Neutrophil (primary cell): ENCODE data around the gene SCTR.

ENCODE experiments used
- H3K27ac ChIP-seq: fragments of 200-600 bp; sonication (generic); 2 replicates; pipeline ENCODE4 v1.5.1; 2016; ENCODE audit warnings: mild to moderate bottlenecking, moderate library complexity
- H3K27me3 ChIP-seq: fragments of 200-600 bp; sonication (generic); 2 replicates; pipeline ENCODE4 v1.6.0; 2016; ENCODE audit warnings: mild to moderate bottlenecking
- H3K36me3 ChIP-seq: fragments of 200-600 bp; sonication (generic); 2 replicates; pipeline ENCODE4 v1.5.1; 2017
- H3K4me1 ChIP-seq, 2 experiments: fragments of 200-600 bp in 1 of 2; sonication (generic) in 1 of 2; 1 replicate in 1 of 2; 2 replicates in 1 of 2; pipeline versions ENCODE4 v1.5.1 to v1.6.1; 2013 to 2016; ENCODE audit warnings: low read depth in 1 of 2, low read length in 1 of 2, mild to moderate bottlenecking in 1 of 2, moderate library complexity in 1 of 2; ENCODE audit not compliant: control insufficient read depth in 1 of 2, insufficient read depth in 1 of 2
- H3K4me3 ChIP-seq, 2 experiments: fragments of 200-600 bp in 1 of 2; sonication (generic) in 1 of 2; 1 replicate in 1 of 2; 2 replicates in 1 of 2; pipeline ENCODE4 v1.5.1; 2013 to 2016; ENCODE audit warnings: low read depth in 1 of 2, low read length in 1 of 2, mild to moderate bottlenecking in 1 of 2, moderate library complexity in 1 of 2
- H3K9me3 ChIP-seq: fragments of 200-600 bp; sonication (generic); 2 replicates; pipeline ENCODE4 v1.5.1; 2016
- TF ChIP-seq, protein P1 (sequence below): fragments of 200-600 bp; sonication (generic); IDR thresholded peaks from 2 replicates; pipeline ENCODE4 v1.5.1; 2016; ENCODE audit warnings: antibody characterized with exemption

Gene SCTR

DNA sequence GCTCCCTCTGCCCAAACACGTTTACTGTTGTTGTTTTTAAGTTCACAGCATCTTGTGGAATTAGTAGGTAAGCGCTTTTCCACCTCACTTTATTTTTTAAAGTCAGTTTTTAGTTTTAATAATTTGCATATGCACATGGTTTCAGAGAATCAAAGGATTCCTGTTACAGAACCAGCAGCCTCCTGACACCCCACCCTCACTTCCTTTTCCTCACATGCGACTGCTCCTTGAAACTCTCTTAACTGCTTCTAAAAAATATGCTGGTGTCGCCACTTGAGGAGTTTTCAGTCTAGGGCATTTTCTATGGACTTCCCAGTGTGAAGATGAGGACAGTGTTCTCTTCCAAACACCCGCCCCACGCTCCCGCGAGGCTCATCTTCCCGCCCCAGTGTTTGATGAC is 78.2 kb downstream of the SCTR start:
- peaks cover 24% of the 10 kb centered on the region for H3K27me3 ChIP-seq
- no peaks in the 10 kb centered on the region for H3K36me3 ChIP-seq
- H3K4me1 ChIP-seq = no peaks in the 10 kb centered on the region
- TF ChIP-seq, protein P1, sequence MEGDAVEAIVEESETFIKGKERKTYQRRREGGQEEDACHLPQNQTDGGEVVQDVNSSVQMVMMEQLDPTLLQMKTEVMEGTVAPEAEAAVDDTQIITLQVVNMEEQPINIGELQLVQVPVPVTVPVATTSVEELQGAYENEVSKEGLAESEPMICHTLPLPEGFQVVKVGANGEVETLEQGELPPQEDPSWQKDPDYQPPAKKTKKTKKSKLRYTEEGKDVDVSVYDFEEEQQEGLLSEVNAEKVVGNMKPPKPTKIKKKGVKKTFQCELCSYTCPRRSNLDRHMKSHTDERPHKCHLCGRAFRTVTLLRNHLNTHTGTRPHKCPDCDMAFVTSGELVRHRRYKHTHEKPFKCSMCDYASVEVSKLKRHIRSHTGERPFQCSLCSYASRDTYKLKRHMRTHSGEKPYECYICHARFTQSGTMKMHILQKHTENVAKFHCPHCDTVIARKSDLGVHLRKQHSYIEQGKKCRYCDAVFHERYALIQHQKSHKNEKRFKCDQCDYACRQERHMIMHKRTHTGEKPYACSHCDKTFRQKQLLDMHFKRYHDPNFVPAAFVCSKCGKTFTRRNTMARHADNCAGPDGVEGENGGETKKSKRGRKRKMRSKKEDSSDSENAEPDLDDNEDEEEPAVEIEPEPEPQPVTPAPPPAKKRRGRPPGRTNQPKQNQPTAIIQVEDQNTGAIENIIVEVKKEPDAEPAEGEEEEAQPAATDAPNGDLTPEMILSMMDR = no peak
- H3K9me3 ChIP-seq = no peaks in the 10 kb centered on the region
- H3K27ac ChIP-seq = no peak overlapping the region
- no peak overlapping the region for H3K4me3 ChIP-seq

DNA sequence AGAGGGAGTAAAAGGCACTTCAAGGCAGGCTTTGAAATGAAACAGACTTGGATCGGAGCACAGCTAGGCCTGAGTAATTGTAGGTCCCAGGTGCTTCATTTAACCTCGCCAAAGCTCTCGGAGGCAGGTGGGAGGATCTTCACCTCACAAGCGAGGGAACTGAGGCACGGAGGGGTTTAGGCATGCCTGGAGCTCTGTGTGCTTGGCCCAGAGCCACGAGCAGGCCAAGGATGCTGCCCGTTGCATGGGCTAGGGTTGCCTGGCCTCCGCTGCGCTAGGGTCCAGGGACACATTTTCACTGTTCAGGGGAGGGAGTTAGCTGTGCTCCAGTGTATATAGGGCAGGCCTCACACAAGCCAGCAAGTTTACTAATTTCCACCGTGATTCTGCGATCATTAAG is 81.4 kb downstream of the SCTR start:
- no peaks in the 10 kb centered on the region for H3K9me3 ChIP-seq
- no peak overlapping the region for H3K4me3 ChIP-seq
- no peak overlapping the region for H3K27ac ChIP-seq
- peaks cover 16% of the 10 kb centered on the region for H3K27me3 ChIP-seq
- TF ChIP-seq, protein P1 = no peak
- H3K36me3 ChIP-seq = no peaks in the 10 kb centered on the region
- H3K4me1 ChIP-seq = no peaks in the 10 kb centered on the region

DNA sequence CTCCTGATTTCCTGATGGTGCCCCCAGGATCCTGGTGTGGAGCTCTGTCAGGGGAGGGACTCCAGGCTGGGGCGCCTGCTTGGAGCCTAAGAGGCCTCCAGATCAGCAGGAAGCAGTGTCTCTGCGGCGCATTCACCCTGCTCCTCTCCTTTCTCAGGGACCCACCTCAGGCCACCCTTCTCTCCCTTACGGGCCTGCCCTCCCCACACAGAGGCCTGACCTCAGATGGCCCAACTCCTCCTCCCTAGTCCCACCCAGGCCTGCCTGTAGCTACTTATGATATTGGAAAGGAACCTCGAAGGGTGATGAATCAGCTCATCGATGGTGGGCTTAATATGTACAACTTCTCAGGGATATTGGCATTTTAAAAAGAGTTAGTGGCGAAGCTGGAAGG is 82.1 kb downstream of the SCTR start:
- Histone ChIP-seq H3K4me3 (no peak overlapping the region), H3K4me1 (no peaks in the 10 kb centered on the region), H3K27me3 (peaks cover 11% of the 10 kb centered on the region), H3K27ac (no peak overlapping the region), H3K36me3 (no peaks in the 10 kb centered on the region), H3K9me3 (no peaks in the 10 kb centered on the region)
- TF ChIP-seq, protein P1 = no peak

DNA sequence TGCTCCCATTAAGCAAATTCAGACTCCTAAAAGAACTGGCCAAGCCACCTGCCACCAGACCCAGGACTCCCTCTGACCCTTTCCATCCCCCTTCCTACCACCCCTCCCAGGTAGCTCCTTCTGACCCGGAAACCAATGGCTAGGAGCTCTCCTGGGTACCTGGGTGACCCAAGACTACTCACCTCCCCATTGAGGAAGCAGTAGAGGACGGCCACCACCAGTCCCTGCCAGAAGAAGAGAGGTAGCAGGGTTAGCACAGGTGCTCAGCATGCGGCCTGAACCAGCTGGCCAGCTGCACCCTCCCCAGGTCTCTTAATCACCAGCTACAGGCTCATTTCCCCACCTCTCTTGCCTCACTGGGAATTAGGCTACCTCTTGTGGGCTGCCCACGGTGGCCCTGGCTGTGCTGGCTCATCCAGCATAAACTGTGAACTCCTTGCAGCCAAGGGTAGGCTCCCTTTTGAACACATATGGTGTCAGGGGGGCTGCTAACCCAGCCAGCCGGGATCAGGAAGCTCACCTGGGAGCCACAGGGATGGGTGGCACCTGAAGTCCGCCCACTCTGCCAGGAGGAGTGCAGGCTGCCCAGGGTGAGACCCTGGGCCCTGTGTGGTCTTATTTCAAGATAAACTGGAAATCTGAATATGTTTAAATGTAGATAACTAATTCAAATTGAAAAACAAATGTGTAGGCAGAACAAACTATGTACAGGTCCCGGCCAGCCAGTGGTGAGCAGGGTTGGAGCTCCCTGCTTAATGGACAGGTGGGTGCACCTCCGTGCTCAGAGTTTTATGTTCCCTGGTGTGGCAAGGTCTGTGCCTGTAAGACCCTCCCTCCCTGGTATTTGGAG is 82.7 kb downstream of the SCTR start:
- H3K27ac ChIP-seq = no peak overlapping the region
- peaks cover 8% of the 10 kb centered on the region for H3K27me3 ChIP-seq
- no peaks in the 10 kb centered on the region for H3K9me3 ChIP-seq
- no peak overlapping the region for H3K4me3 ChIP-seq
- H3K36me3 ChIP-seq = no peaks in the 10 kb centered on the region
- TF ChIP-seq, protein P1 = no peak
- H3K4me1 ChIP-seq = no peaks in the 10 kb centered on the region

DNA sequence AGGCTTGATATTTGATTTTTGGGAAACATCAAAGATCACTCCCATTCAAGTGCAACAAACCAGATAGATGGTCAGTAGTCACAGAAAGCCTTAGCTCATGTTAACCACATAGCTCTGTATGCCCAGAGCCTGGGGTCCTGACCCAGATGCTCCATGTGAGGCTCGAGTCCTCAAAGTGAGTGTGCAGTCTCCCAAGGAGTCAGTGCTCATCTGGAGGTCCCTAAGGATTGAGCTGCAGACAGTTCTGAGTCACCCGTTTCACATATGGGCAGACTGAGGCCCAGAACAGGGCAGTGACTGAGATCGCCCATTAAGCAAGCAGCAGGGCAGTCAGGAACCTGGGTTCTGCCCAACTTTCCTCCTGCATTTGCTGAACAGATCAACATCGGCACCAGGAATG is 83.4 kb downstream of the SCTR start:
- Histone ChIP-seq H3K27me3 (peaks cover 1% of the 10 kb centered on the region), H3K36me3 (no peaks in the 10 kb centered on the region), H3K27ac (no peak overlapping the region), H3K4me3 (no peak overlapping the region), H3K4me1 (no peaks in the 10 kb centered on the region), H3K9me3 (no peaks in the 10 kb centered on the region)
- TF ChIP-seq, protein P1 = no peak
